HEK293 (cell line): ENCODE measurements around the gene CYP27B1.
A peak's percentile ranks its signal among the peaks of the same experiment; 100 is the strongest.

ENCODE experiments used
- CTCF ChIA-PET: fragments of 350-600 bp; formaldehyde crosslinking; extraction: SDS; loops from one replicate; lab custom pipeline; 2021; ENCODE audit warnings: antibody characterized with exemption; lab: Yijun Ruan, JAX
- POLR2A ChIA-PET: fragments of 300-600 bp; formaldehyde crosslinking; extraction: SDS; loops from one replicate; lab custom pipeline; 2020; ENCODE audit warnings: antibody characterized with exemption, inconsistent platforms; lab: Yijun Ruan, JAX
- H3K27ac ChIP-seq: fragments of 200-500 bp; sonication (Bioruptor generic); 2 replicates; pipeline ENCODE4 v1.5.1; 2014; ENCODE audit warnings: low read depth, low read length, control low read depth, inconsistent platforms; ENCODE audit errors: extremely low read depth
- H3K36me3 ChIP-seq, 2 experiments: fragments of 200-500 bp in 1 of 2; sonication (Bioruptor generic) in 1 of 2; 1 replicate in 1 of 2; 2 replicates in 1 of 2; pipeline ENCODE4 v1.5.1; 2014 to 2017; ENCODE audit warnings: inconsistent platforms in 2 of 2, low read length in 2 of 2; ENCODE audit not compliant: control insufficient read depth in 2 of 2, insufficient read depth in 1 of 2
- H3K4me1 ChIP-seq: fragments of 200-500 bp; sonication (Bioruptor generic); 2 replicates; pipeline ENCODE4 v1.5.1; 2014; ENCODE audit warnings: mild to moderate bottlenecking, low read length, inconsistent platforms; ENCODE audit not compliant: control insufficient read depth, insufficient read depth
- H3K4me3 ChIP-seq: 2 replicates; pipeline ENCODE4 v1.5.1; 2011; ENCODE audit warnings: low read depth, mild to moderate bottlenecking, control low read depth, low read length, moderate library complexity
- H3K9me3 ChIP-seq: fragments of 200-500 bp; sonication (Bioruptor generic); 2 replicates; pipeline ENCODE4 v1.5.1; 2014; ENCODE audit warnings: low read depth, low read length, inconsistent platforms; ENCODE audit not compliant: control insufficient read depth, insufficient read depth
- AEBP2 ChIP-seq: fragments of 450-650 bp; formaldehyde crosslinking; IDR thresholded peaks from 2 replicates; pipeline ENCODE4 v1.5.1; 2016; ENCODE audit warnings: missing biosample characterization, missing genetic modification characterization, borderline replicate concordance
- INSM2 ChIP-seq: fragments of 450-650 bp; formaldehyde crosslinking; IDR thresholded peaks from 2 replicates; pipeline ENCODE4 v1.5.1; 2016; ENCODE audit warnings: missing biosample characterization, missing genetic modification characterization
- SP2 ChIP-seq: fragments of 450-650 bp; formaldehyde crosslinking; IDR thresholded peaks from 2 replicates; pipeline ENCODE4 v1.5.1; 2016; ENCODE audit warnings: missing biosample characterization, missing genetic modification characterization
- YY1 ChIP-seq: fragments of 450-650 bp; formaldehyde crosslinking; IDR thresholded peaks from 2 replicates; pipeline ENCODE4 v1.5.1; 2018; ENCODE audit warnings: missing biosample characterization, missing genetic modification characterization
- ZBTB10 ChIP-seq: fragments of 450-650 bp; formaldehyde crosslinking; IDR thresholded peaks from 2 replicates; pipeline ENCODE4 v1.5.1; 2016; ENCODE audit warnings: missing biosample characterization, missing genetic modification characterization
- ZBTB26 ChIP-seq: fragments of 450-650 bp; formaldehyde crosslinking; optimal IDR thresholded peaks from 2 replicates; pipeline ENCODE3; 2016; ENCODE audit warnings: missing biosample characterization, mild to moderate bottlenecking, missing genetic modification characterization
- ZBTB48 ChIP-seq: fragments of 450-650 bp; formaldehyde crosslinking; IDR thresholded peaks from 2 replicates; pipeline ENCODE4 v1.5.1; 2016; ENCODE audit warnings: missing biosample characterization, missing genetic modification characterization
- ZBTB8A ChIP-seq: fragments of 450-650 bp; formaldehyde crosslinking; IDR thresholded peaks from 2 replicates; pipeline ENCODE4 v1.5.1; 2016; ENCODE audit warnings: missing biosample characterization, missing genetic modification characterization
- ZNF16 ChIP-seq: fragments of 450-650 bp; formaldehyde crosslinking; IDR thresholded peaks from 2 replicates; pipeline ENCODE4 v1.5.1; 2016; ENCODE audit warnings: low read depth, missing biosample characterization, missing genetic modification characterization
- ZNF169 ChIP-seq: fragments of 450-650 bp; formaldehyde crosslinking; IDR thresholded peaks from 2 replicates; pipeline ENCODE4 v1.5.1; 2016; ENCODE audit warnings: missing biosample characterization, missing genetic modification characterization
- ZNF184 ChIP-seq: fragments of 450-650 bp; IDR thresholded peaks from 2 replicates; pipeline ENCODE4 v1.5.1; 2018; ENCODE audit warnings: missing biosample characterization, mild to moderate bottlenecking, missing genetic modification characterization
- ZNF19 ChIP-seq: fragments of 450-650 bp; formaldehyde crosslinking; IDR thresholded peaks from 2 replicates; pipeline ENCODE4; 2016; ENCODE audit warnings: missing biosample characterization, missing genetic modification characterization, low read depth
- ZNF239 ChIP-seq: fragments of 450-650 bp; formaldehyde crosslinking; IDR thresholded peaks from 2 replicates; pipeline ENCODE4 v1.5.1; 2016; ENCODE audit warnings: missing biosample characterization, missing genetic modification characterization
- ZNF335 ChIP-seq: fragments of 450-650 bp; formaldehyde crosslinking; conservative IDR thresholded peaks from 2 replicates; pipeline ENCODE4 v1.5.1; 2016; ENCODE audit warnings: missing biosample characterization, missing genetic modification characterization
- ZNF341 ChIP-seq: fragments of 450-650 bp; formaldehyde crosslinking; IDR thresholded peaks from 2 replicates; pipeline ENCODE4; 2016; ENCODE audit warnings: low read depth, missing biosample characterization, missing genetic modification characterization
- ZNF366 ChIP-seq: fragments of 450-650 bp; formaldehyde crosslinking; conservative IDR thresholded peaks from 2 replicates; pipeline ENCODE4 v1.5.1; 2016; ENCODE audit warnings: missing biosample characterization, missing genetic modification characterization
- ZNF48 ChIP-seq: fragments of 450-650 bp; formaldehyde crosslinking; IDR thresholded peaks from 2 replicates; pipeline ENCODE4 v1.5.1; 2016; ENCODE audit warnings: missing biosample characterization, missing genetic modification characterization
- ZNF510 ChIP-seq: fragments of 450-650 bp; formaldehyde crosslinking; IDR thresholded peaks from 2 replicates; pipeline ENCODE4 v1.5.1; 2018; ENCODE audit warnings: mild to moderate bottlenecking, missing genetic modification characterization, missing biosample characterization; ENCODE audit not compliant: insufficient replicate concordance
- ZNF514 ChIP-seq: fragments of 450-650 bp; formaldehyde crosslinking; IDR thresholded peaks from 2 replicates; pipeline ENCODE4 v1.5.1; 2016; ENCODE audit warnings: missing biosample characterization, missing genetic modification characterization
- ZNF610 ChIP-seq: fragments of 450-650 bp; formaldehyde crosslinking; IDR thresholded peaks from 2 replicates; pipeline ENCODE4 v1.5.1; 2016; ENCODE audit warnings: missing biosample characterization, missing genetic modification characterization, borderline replicate concordance
- ZNF677 ChIP-seq: fragments of 450-650 bp; IDR thresholded peaks from 2 replicates; pipeline ENCODE4 v1.5.0; 2018; ENCODE audit warnings: missing biosample characterization, mild to moderate bottlenecking, missing genetic modification characterization, moderate library complexity
- ZNF76 ChIP-seq: fragments of 450-650 bp; formaldehyde crosslinking; IDR thresholded peaks from 2 replicates; pipeline ENCODE4; 2016; ENCODE audit warnings: low read depth, missing biosample characterization, missing genetic modification characterization, borderline replicate concordance
- ZNF837 ChIP-seq: fragments of 450-650 bp; formaldehyde crosslinking; IDR thresholded peaks from 2 replicates; pipeline ENCODE4 v1.5.1; 2016; ENCODE audit warnings: missing biosample characterization, missing genetic modification characterization
- ZSCAN16 ChIP-seq: fragments of 450-650 bp; formaldehyde crosslinking; IDR thresholded peaks from 2 replicates; pipeline ENCODE4 v1.5.1; 2016; ENCODE audit warnings: missing biosample characterization, missing genetic modification characterization

The CYP27B1 gene

GRCh38 chr12:57755454-57756372 is 11.2 kb downstream of the CYP27B1 start (continued):
- TF ChIP-seq ZNF48 (no peak), ZBTB48 (0 out of 2 replicates have a peak, but pooled peaks have one; percentile 24), AEBP2 (tag by site-specific recombination) (no peak), ZBTB26 (peak; percentile 82), ZNF341 (peak; percentile 65), ZBTB8A (tag by site-specific recombination) (peak; percentile 81), ZNF837 (tag by site-specific recombination) (no peak), SP2 (tag by site-specific recombination) (peak; percentile 29; the same call in 1 of the 2 replicates)

GRCh38 chr12:57755194-57755453 is 11.8 kb downstream of the CYP27B1 start:
- Histone ChIP-seq H3K27ac (no peak overlapping the region), H3K9me3 (no peaks in the 10 kb centered on the region), H3K36me3 (peaks cover 13 to 47% of the 10 kb centered on the region in 2 experiments), H3K4me1 (peaks cover 16% of the 10 kb centered on the region), H3K4me3 (peak overlapping the region; percentile 63)
- ChIA-PET CTCF (interaction anchor here (2.4 kb wide), 1 partner anchor 11 kb away, joined by 26 read pairs; the partner anchor contains the start of gene CYP27B1), POLR2A (interaction anchor here (0.7 to 1.4 kb wide), 3 partner anchors 8 to 34 kb away, joined by 3 to 4 read pairs (median 3); partner anchors contain the start of genes EEF1AKMT3 and METTL1)
- TF ChIP-seq ZNF610 (tag by site-specific recombination) (no peak), ZNF677 (tag by site-specific recombination) (no peak), ZSCAN16 (tag by site-specific recombination) (no peak), YY1 (tag by site-specific recombination) (0 out of 2 replicates have a peak, but pooled peaks have one; percentile 25), ZNF184 (tag by site-specific recombination) (no peak)

GRCh38 chr12:57754411-57755193 is 12.3 kb downstream of the CYP27B1 start, which contains the start of gene MARCHF9:
Gene MARCHF9, plus strand, starts transcription at chr12:57755103. Its CDS starts 426 bp downstream, at chr12:57755529.
- Histone ChIP-seq H3K36me3 (peaks cover 16 to 46% of the 10 kb centered on the region in 2 experiments), H3K9me3 (no peaks in the 10 kb centered on the region), H3K4me1 (peaks cover 16% of the 10 kb centered on the region), H3K4me3 (peak within 1 kb of the TSS; percentile 63), H3K27ac (peak within 1 kb of the TSS; percentile 69; the same call in 1 of the 2 replicates)
- CTCF ChIA-PET: interaction anchor here (2.4 kb wide), 1 partner anchor 12 kb away, joined by 26 read pairs; the partner anchor contains the start of gene CYP27B1
- POLR2A ChIA-PET: interaction anchor here (0.5 to 1.4 kb wide), 3 partner anchors 17 to 1832 kb away, joined by 3 to 4 read pairs (median 4); partner anchors contain the start of genes EEF1AKMT3 and METTL1
- peak; percentile 41; the same call in 1 of the 2 replicates for TF ChIP-seq ZNF76 (tag by site-specific recombination)
- TF ChIP-seq ZNF510 (tag by site-specific recombination): no peak
- peak; percentile 97 for TF ChIP-seq ZBTB10 (tag by site-specific recombination)
- no peak for TF ChIP-seq ZNF19 (tag by site-specific recombination)
- peak; percentile 98 for TF ChIP-seq ZNF366 (tag by site-specific recombination)
- no peak for TF ChIP-seq ZNF239 (tag by site-specific recombination)
- TF ChIP-seq ZNF514 (tag by site-specific recombination): no peak
- TF ChIP-seq ZNF16 (tag by site-specific recombination): no peak
- peak; percentile 18; the same call in 1 of the 2 replicates for TF ChIP-seq INSM2 (tag by site-specific recombination)
- TF ChIP-seq ZNF169: no peak; the same call in 1 of the 2 replicates
- peak; percentile 44 for TF ChIP-seq ZNF335 (tag by site-specific recombination)
- no peak for TF ChIP-seq ZNF610 (tag by site-specific recombination)
